IMR-90 (cell line): ENCODE data around the gene AGO3. TPM values are rescaled to one million over a fixed set of nuclear protein-coding genes. Genes with fewer than 3 reads are reported as not detected.

Experiments
- ATAC-seq: fragments of 200-7000 bp; cut with Tn5 transposase; 2 replicates; pipeline ENCODE4 v1.9.1; 2020; ENCODE audit warnings: low read depth, mild to moderate bottlenecking, moderate library complexity
- BruUV-seq: library from RNA; stranded (reverse); fragments of 400-500 nt; replicated peaks from 2 replicates; lab custom pipeline; 2021; lab: Mats Ljungman, UMichigan
- CTCF ChIA-PET: fragments of 300-600 bp; formaldehyde crosslinking; extraction: SDS; loops from one replicate; lab custom pipeline; 2021; ENCODE audit warnings: antibody characterized with exemption; lab: Yijun Ruan, JAX
- POLR2A ChIA-PET: fragments of 300-600 bp; sonication (Branson Sonifier 250); formaldehyde crosslinking; loops from one replicate; lab custom pipeline; 2022; ENCODE audit warnings: antibody characterized with exemption; ENCODE audit not compliant: unreplicated experiment; lab: Charles Lee
- DNase-seq: peaks from one replicate; pipeline ENCODE4 v3.0.0; 2013
- H2AFZ ChIP-seq: replicated peaks from 2 replicates; pipeline ENCODE3; 2013; ENCODE audit warnings: low read length, mild to moderate bottlenecking; ENCODE audit not compliant: poor library complexity
- H2AK5ac ChIP-seq: 2 replicates; pipeline ENCODE4 v1.6.1; 2013; ENCODE audit warnings: low read depth, low read length, inconsistent platforms
- H2AK9ac ChIP-seq: replicated peaks from 2 replicates; pipeline ENCODE3; 2013; ENCODE audit warnings: mild to moderate bottlenecking, low read depth, low read length, moderate library complexity; ENCODE audit not compliant: poor library complexity
- H2BK120ac ChIP-seq: 2 replicates; pipeline ENCODE4 v1.6.1; 2013; ENCODE audit warnings: low read depth, low read length, inconsistent platforms
- H2BK15ac ChIP-seq: 3 replicates; pipeline ENCODE4 v1.6.1; 2013; ENCODE audit warnings: low read depth, low read length, inconsistent platforms
- H2BK20ac ChIP-seq: 2 replicates; pipeline ENCODE4 v1.6.1; 2013; ENCODE audit warnings: low read depth, mild to moderate bottlenecking, inconsistent platforms, low read length, moderate library complexity
- H2BK5ac ChIP-seq: 2 replicates; pipeline ENCODE4 v1.6.1; 2013; ENCODE audit warnings: mild to moderate bottlenecking, low read depth, low read length, inconsistent platforms; ENCODE audit not compliant: poor library complexity, severe bottlenecking
- H3K14ac ChIP-seq: replicated peaks from 2 replicates; pipeline ENCODE4 v1.6.1; 2013; ENCODE audit warnings: low read depth, low read length, inconsistent platforms
- H3K18ac ChIP-seq: 2 replicates; pipeline ENCODE4 v1.6.1; 2013; ENCODE audit warnings: low read depth, low read length, control low read depth
- H3K23ac ChIP-seq: 2 replicates; pipeline ENCODE4 v1.6.1; 2013; ENCODE audit warnings: low read depth, low read length, inconsistent platforms
- H3K27ac ChIP-seq: 2 replicates; pipeline ENCODE4 v1.5.1; 2013; ENCODE audit warnings: mild to moderate bottlenecking, control low read depth, low read length; ENCODE audit not compliant: insufficient read depth
- H3K27me3 ChIP-seq: 2 replicates; pipeline ENCODE4 v1.6.1; 2013; ENCODE audit warnings: low read length; ENCODE audit not compliant: control insufficient read depth, insufficient read depth
- H3K36me3 ChIP-seq: 2 replicates; pipeline ENCODE4 v1.6.1; 2013; ENCODE audit warnings: low read length, mixed read lengths; ENCODE audit not compliant: control insufficient read depth, insufficient read depth
- H3K4ac ChIP-seq: 2 replicates; pipeline ENCODE4 v1.6.1; 2013; ENCODE audit warnings: low read depth, low read length, inconsistent platforms
- H3K4me1 ChIP-seq: 2 replicates; pipeline ENCODE4 v1.6.1; 2013; ENCODE audit warnings: low read length, mixed read lengths; ENCODE audit not compliant: control insufficient read depth, insufficient read depth
- H3K4me2 ChIP-seq: 2 replicates; pipeline ENCODE4 v1.6.1; 2013; ENCODE audit warnings: low read depth, mild to moderate bottlenecking, control low read depth, low read length, moderate library complexity
- H3K4me3 ChIP-seq: 2 replicates; pipeline ENCODE4 v1.5.1; 2013; ENCODE audit warnings: low read depth, mild to moderate bottlenecking, control low read depth, low read length, moderate library complexity; ENCODE audit not compliant: insufficient read depth
- H3K56ac ChIP-seq: 2 replicates; pipeline ENCODE4 v1.6.1; 2013; ENCODE audit warnings: low read length, inconsistent platforms; ENCODE audit not compliant: insufficient read depth; ENCODE audit errors: extremely low read depth
- H3K79me1 ChIP-seq, 2 experiments: 2 replicates each; pipeline ENCODE4 v1.6.1; 2013; ENCODE audit warnings: low read length in 2 of 2, inconsistent platforms in 1 of 2, low read depth in 1 of 2
- H3K9ac ChIP-seq: 2 replicates; pipeline ENCODE4 v1.6.1; 2013; ENCODE audit warnings: low read depth, low read length, control low read depth
- H3K9me1 ChIP-seq: 2 replicates; pipeline ENCODE4 v1.6.1; 2013; ENCODE audit warnings: low read length, inconsistent platforms; ENCODE audit not compliant: insufficient read depth
- H3K9me3 ChIP-seq: 2 replicates; pipeline ENCODE4 v1.6.1; 2013; ENCODE audit warnings: low read length; ENCODE audit not compliant: control insufficient read depth, insufficient read depth
- H4K20me1 ChIP-seq: 2 replicates; pipeline ENCODE4 v1.6.1; 2013; ENCODE audit warnings: low read length, inconsistent platforms; ENCODE audit not compliant: insufficient read depth
- H4K5ac ChIP-seq: 2 replicates; pipeline ENCODE4 v1.6.1; 2013; ENCODE audit warnings: mild to moderate bottlenecking, low read depth, low read length, control low read depth
- H4K8ac ChIP-seq, 2 experiments: 2 replicates each; pipeline ENCODE4 v1.6.1; 2013; ENCODE audit warnings: low read depth in 2 of 2, low read length in 2 of 2, control low read depth in 1 of 2, inconsistent platforms in 1 of 2
- H4K91ac ChIP-seq: 2 replicates; pipeline ENCODE4 v1.6.1; 2013; ENCODE audit warnings: low read depth, low read length, inconsistent platforms; ENCODE audit not compliant: insufficient read depth
- BHLHE40 ChIP-seq: fragments of 150-350 bp; IDR thresholded peaks from 2 replicates; pipeline ENCODE4 v1.6.1; 2016; ENCODE audit warnings: mild to moderate bottlenecking, low read depth, low read length
- CEBPB ChIP-seq: IDR thresholded peaks from 2 replicates; pipeline ENCODE4 v1.6.1; 2012; ENCODE audit warnings: low read depth, low read length, improper control_type of control experiment
- CTCF ChIP-seq: conservative IDR thresholded peaks from 2 replicates; pipeline ENCODE4 v1.5.1; 2012; ENCODE audit warnings: mild to moderate bottlenecking, low read depth, low read length, improper control_type of control experiment
- ELK1 ChIP-seq: fragments of 150-350 bp; IDR thresholded peaks from 2 replicates; pipeline ENCODE4 v1.6.1; 2016; ENCODE audit warnings: low read depth, mild to moderate bottlenecking, low read length, moderate library complexity, borderline replicate concordance
- FOS ChIP-seq: fragments of 150-350 bp; IDR thresholded peaks from 2 replicates; pipeline ENCODE4 v1.6.1; 2016; ENCODE audit warnings: low read depth, low read length
- MXI1 ChIP-seq: IDR thresholded peaks from 2 replicates; pipeline ENCODE4 v1.6.1; 2012; ENCODE audit warnings: low read depth, mild to moderate bottlenecking, low read length, moderate library complexity, borderline replicate concordance
- NFE2L2 ChIP-seq: fragments of 150-350 bp; IDR thresholded peaks from 2 replicates; pipeline ENCODE4 v1.6.1; 2016; ENCODE audit warnings: low read depth, mild to moderate bottlenecking, low read length
- POLR2A ChIP-seq: IDR thresholded peaks from 2 replicates; pipeline ENCODE4 v1.6.1; 2012; ENCODE audit warnings: mild to moderate bottlenecking, low read depth, low read length
- RAD21 ChIP-seq: IDR thresholded peaks from 2 replicates; pipeline ENCODE4 v1.6.1; 2012; ENCODE audit warnings: low read length, improper control_type of control experiment
- RCOR1 ChIP-seq: IDR thresholded peaks from 2 replicates; pipeline ENCODE4 v1.6.1; 2012; ENCODE audit warnings: mild to moderate bottlenecking, low read length, improper control_type of control experiment; ENCODE audit not compliant: insufficient replicate concordance
- RFX5 ChIP-seq: IDR thresholded peaks from 2 replicates; pipeline ENCODE4 v1.8.0; 2012; ENCODE audit warnings: low read depth, mild to moderate bottlenecking, low read length, moderate library complexity
- SMC3 ChIP-seq: fragments of 150-350 bp; IDR thresholded peaks from 2 replicates; pipeline ENCODE4 v1.6.1; 2016; ENCODE audit warnings: low read depth, mild to moderate bottlenecking, antibody characterized with exemption, low read length, moderate library complexity
- WGBS, 2 experiments: methylation state at CpG; one replicate each; pipeline versions ENCODE4 v1.1.5 to v1.1.7; 2013; ENCODE audit warnings: missing lambda C conversion rate in 2 of 2; ENCODE audit not compliant: insufficient read length in 1 of 2; ENCODE audit errors: extremely low coverage in 2 of 2; 5-methylcytosine and 5-hydroxymethylcytosine counted together
- dilution Hi-C: fragments of 300-500 bp; cut with HindIII; formaldehyde crosslinking; loops from one replicate; pipeline ENCODE4 v1.14.3; 2018; ENCODE audit warnings: low sequenced_read_pairs; ENCODE audit not compliant: unreplicated experiment
- in situ Hi-C: fragments of 300-500 bp; cut with MboI; formaldehyde crosslinking; loops from 3 replicates; pipeline ENCODE4 v1.14.3; 2019; ENCODE audit warnings: low sequenced_read_pairs, inconsistent platforms, mixed read lengths
- intact Hi-C: fragments of 100-400 bp; cut with micrococcal nuclease; formaldehyde crosslinking; loops from 2 replicates; pipeline ENCODE4 v1.10.0; 2022
- polyA plus RNA-seq, 3 experiments: library from polyadenylated mRNA; depleted of rRNA; stranded (reverse); fragments of >200 nt; gene quantifications; 2 replicates each; pipeline ENCODE4 v1.2.3, GENCODE V29; 2012; ENCODE audit warnings: low replicate concordance in 1 of 3
- total RNA-seq: library from RNA; depleted of rRNA; stranded (reverse); fragments of >200 nt; gene quantifications from 2 replicates; pipeline ENCODE4 v1.2.3, GENCODE V29; 2012
- TF ChIP-seq, protein P1 (sequence below): fragments of 150-350 bp; IDR thresholded peaks from 2 replicates; pipeline ENCODE4 v1.6.1; 2017; ENCODE audit warnings: mild to moderate bottlenecking, antibody characterized with exemption, low read length, low read depth

Gene AGO3
- total and polyA plus RNA-seq, 2 of the 4 experiments (the other 2 are of a cell fraction) = 8.9 to 25.6 TPM

- Histone ChIP-seq H4K20me1 (peaks cover 7% of the 10 kb centered on the region; the same call in 1 of the 2 replicates), H3K79me1 (peaks cover 29 to 37% of the 10 kb centered on the region in 2 experiments), H2AK5ac (0 out of 2 replicates have a peak overlapping the region, but pooled peaks have one; percentile 16), H3K4ac (no peak overlapping the region; the same call in 1 of the 2 replicates), H3K4me2 (no peak overlapping the region), H2BK15ac (no peak overlapping the region), H3K27me3 (no peaks in the 10 kb centered on the region), H3K14ac (no peak overlapping the region), H3K9me1 (peaks cover 8% of the 10 kb centered on the region; the same call in 1 of the 2 replicates), H2BK5ac (no peak overlapping the region), H3K4me3 (no peak overlapping the region), H3K27ac (no peak overlapping the region), H4K91ac (no peak overlapping the region; the same call in 1 of the 2 replicates), H2AK9ac (peak overlapping the region; percentile 87), H3K56ac (no peak overlapping the region), H2BK20ac (no peak overlapping the region), H3K36me3 (peaks cover 10% of the 10 kb centered on the region), H2BK120ac (no peak overlapping the region), H3K4me1 (peaks cover 2% of the 10 kb centered on the region; the same call in 1 of the 2 replicates), H3K18ac (no peak overlapping the region), H4K8ac (peak overlapping the region; percentile 97 to 99), H2AFZ (peak overlapping the region; percentile 100), H3K23ac (no peak overlapping the region), H4K5ac (peak overlapping the region; percentile 99), H3K9me3 (no peaks in the 10 kb centered on the region), H3K9ac (no peak overlapping the region)
- DNase-seq (no peak), ATAC-seq (no peak)
- WGBS, 2 experiments = 86% methylated on average over 19 of the region's 31 CpGs; no CpG with 5 or more reads in 1 of the 2 experiments
- ChIA-PET CTCF (no interaction called here), POLR2A (no interaction called here)
- dilution Hi-C loops (no loop called here), in situ Hi-C loops (no loop called here), intact Hi-C loops (loop anchor here (1.0 to 10.0 kb wide), 2 partner anchors 153 to 204 kb away; partner anchors contain the start of genes AGO1 and AGO3)
- TF ChIP-seq POLR2A (no peak), FOS (no peak), RCOR1 (no peak), SMC3 (no peak), NFE2L2 (no peak), RAD21 (no peak), MXI1 (no peak), CEBPB (no peak), RFX5 (no peak), ELK1 (no peak), BHLHE40 (no peak), CTCF (no peak)
- TF ChIP-seq, protein P1, sequence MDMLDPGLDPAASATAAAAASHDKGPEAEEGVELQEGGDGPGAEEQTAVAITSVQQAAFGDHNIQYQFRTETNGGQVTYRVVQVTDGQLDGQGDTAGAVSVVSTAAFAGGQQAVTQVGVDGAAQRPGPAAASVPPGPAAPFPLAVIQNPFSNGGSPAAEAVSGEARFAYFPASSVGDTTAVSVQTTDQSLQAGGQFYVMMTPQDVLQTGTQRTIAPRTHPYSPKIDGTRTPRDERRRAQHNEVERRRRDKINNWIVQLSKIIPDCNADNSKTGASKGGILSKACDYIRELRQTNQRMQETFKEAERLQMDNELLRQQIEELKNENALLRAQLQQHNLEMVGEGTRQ = no peak
- no TSS peak for BruUV-seq
These were observed 156.6 kb downstream of the AGO3 start for GRCh38 chr1:36087233-36088123.
